ENCODE measurements around the gene PRAF2. TPM values are rescaled to one million over a fixed set of nuclear protein-coding genes. Genes with fewer than 3 reads are reported as not detected.

Gene PRAF2
- total RNA-seq, 1 donor from 2014 or later = 2.6 TPM

DNA sequence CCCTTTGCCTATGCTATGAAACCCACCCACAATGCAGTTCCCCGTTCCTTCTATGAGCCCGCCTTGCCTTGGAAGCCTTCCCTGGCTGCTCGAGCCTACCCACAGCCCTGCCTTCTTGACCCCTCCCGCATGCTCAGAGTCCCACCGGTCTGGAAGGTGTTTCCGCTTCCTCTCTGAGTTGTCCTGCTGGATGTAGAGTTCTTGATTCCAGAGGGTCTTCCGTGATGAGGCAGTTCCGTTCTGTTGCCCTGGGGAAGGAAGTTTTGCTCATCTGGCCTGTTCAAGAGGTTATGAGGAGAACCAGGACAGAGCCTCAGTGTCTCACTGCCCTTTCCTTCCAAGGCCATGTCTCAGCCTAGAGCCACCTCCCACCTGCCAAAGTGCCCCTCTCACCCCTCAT, 42.3 kb upstream of the PRAF2 start:
- FAIRE-seq = no peak
- peaks cover 6% of the 10 kb centered on the region for H3K36me3 ChIP-seq (ENCODE audit: control insufficient read depth, insufficient read depth, low read length)
- DNase-seq (ENCODE audit: low read depth) = no peak
- TF ChIP-seq, protein P1, sequence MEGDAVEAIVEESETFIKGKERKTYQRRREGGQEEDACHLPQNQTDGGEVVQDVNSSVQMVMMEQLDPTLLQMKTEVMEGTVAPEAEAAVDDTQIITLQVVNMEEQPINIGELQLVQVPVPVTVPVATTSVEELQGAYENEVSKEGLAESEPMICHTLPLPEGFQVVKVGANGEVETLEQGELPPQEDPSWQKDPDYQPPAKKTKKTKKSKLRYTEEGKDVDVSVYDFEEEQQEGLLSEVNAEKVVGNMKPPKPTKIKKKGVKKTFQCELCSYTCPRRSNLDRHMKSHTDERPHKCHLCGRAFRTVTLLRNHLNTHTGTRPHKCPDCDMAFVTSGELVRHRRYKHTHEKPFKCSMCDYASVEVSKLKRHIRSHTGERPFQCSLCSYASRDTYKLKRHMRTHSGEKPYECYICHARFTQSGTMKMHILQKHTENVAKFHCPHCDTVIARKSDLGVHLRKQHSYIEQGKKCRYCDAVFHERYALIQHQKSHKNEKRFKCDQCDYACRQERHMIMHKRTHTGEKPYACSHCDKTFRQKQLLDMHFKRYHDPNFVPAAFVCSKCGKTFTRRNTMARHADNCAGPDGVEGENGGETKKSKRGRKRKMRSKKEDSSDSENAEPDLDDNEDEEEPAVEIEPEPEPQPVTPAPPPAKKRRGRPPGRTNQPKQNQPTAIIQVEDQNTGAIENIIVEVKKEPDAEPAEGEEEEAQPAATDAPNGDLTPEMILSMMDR (IDR thresholded peaks at IDR 0.05; ENCODE audit: insufficient read depth, low read length, severe bottlenecking) = no peak
- H3K27me3 ChIP-seq (ENCODE audit: control insufficient read depth, insufficient read depth, low read length) = no peaks in the 10 kb centered on the region
- H3K4me3 ChIP-seq (ENCODE audit: low read depth, low read length) = no peak overlapping the region

- no peak for FAIRE-seq
Observed at GRCh38 chrX:49111791-49112190, 38.0 kb upstream of the PRAF2 start.

GRCh38 chrX:49110417-49110816, 36.6 kb upstream of the PRAF2 start:
- DNase-seq (ENCODE audit: low read depth) (no peak), FAIRE-seq (no peak)
- H3K27me3 ChIP-seq (ENCODE audit: control insufficient read depth, insufficient read depth, low read length) = no peaks in the 10 kb centered on the region
- H3K36me3 ChIP-seq (ENCODE audit: control insufficient read depth, insufficient read depth, low read length) = peaks cover 3% of the 10 kb centered on the region
- no peak overlapping the region for H3K4me3 ChIP-seq (ENCODE audit: low read depth, low read length)
- TF ChIP-seq, protein P1 (IDR thresholded peaks at IDR 0.05; ENCODE audit: insufficient read depth, low read length, severe bottlenecking) = no peak

More at GRCh38 chrX:49111791-49112190, 38.0 kb upstream of the PRAF2 start:
- TF ChIP-seq, protein P1 (IDR thresholded peaks at IDR 0.05; ENCODE audit: insufficient read depth, low read length, severe bottlenecking) = no peak
- DNase-seq (ENCODE audit: low read depth) = no peak
- peaks cover 6% of the 10 kb centered on the region for H3K36me3 ChIP-seq (ENCODE audit: control insufficient read depth, insufficient read depth, low read length)
- H3K27me3 ChIP-seq (ENCODE audit: control insufficient read depth, insufficient read depth, low read length) = no peaks in the 10 kb centered on the region
- H3K4me3 ChIP-seq (ENCODE audit: low read depth, low read length) = no peak overlapping the region

DNA sequence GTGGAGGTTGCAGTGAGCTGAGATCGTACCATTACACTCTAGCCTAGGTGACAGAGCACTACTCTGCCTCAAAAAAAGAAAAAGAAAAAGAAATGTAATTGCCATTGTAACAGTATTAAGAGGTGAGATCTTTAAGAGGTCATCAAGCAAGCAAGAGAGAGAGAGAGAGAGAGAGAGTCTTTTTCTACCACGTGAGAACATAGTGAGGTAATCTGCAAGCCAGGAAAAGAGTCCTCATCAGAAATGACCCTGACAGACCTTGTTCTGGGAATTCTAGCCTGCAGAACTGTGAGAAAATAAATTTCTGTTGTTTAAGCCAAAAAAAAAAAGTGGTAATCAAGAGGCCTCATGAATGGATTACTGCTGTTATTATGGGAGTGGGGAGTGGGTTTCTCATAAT, 34.8 kb upstream of the PRAF2 start:
- H3K27me3 ChIP-seq (ENCODE audit: control insufficient read depth, insufficient read depth, low read length) = no peaks in the 10 kb centered on the region
- no peak for DNase-seq (ENCODE audit: low read depth)
- H3K36me3 ChIP-seq (ENCODE audit: control insufficient read depth, insufficient read depth, low read length) = peaks cover under 1% of the 10 kb centered on the region
- TF ChIP-seq, protein P1 (IDR thresholded peaks at IDR 0.05; ENCODE audit: insufficient read depth, low read length, severe bottlenecking) = no peak
- FAIRE-seq = no peak
- no peak overlapping the region for H3K4me3 ChIP-seq (ENCODE audit: low read depth, low read length)

GRCh38 chrX:49106930-49107329, 33.1 kb upstream of the PRAF2 start:
- FAIRE-seq = peak; percentile 76
- TF ChIP-seq, protein P1 (IDR thresholded peaks at IDR 0.05; ENCODE audit: insufficient read depth, low read length, severe bottlenecking) = peak; percentile 60
- H3K4me3 ChIP-seq (ENCODE audit: low read depth, low read length) = no peak overlapping the region
- no peaks in the 10 kb centered on the region for H3K27me3 ChIP-seq (ENCODE audit: control insufficient read depth, insufficient read depth, low read length)
- no peaks in the 10 kb centered on the region for H3K36me3 ChIP-seq (ENCODE audit: control insufficient read depth, insufficient read depth, low read length)
- peak; percentile 37 for DNase-seq (ENCODE audit: low read depth)

DNA sequence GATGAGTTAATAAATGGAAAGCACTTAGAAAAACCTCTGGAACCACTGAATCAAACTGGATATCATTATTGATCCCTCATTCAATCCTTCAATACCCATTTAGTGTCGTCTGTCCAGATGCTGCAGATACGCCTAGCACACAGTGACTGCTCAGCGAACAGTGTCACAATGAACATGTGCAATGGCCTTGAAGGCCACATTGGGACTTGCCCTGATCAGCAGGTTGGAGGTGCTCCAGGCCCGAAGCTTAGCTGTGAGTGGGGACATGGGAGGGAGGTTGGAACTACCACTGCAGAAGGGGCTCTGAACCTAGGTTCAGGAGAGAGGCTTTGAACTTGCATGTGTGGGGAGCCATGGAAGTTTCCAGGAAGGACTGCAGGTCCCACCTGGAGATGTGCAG, 32.5 kb upstream of the PRAF2 start:
- TF ChIP-seq, protein P1 (IDR thresholded peaks at IDR 0.05; ENCODE audit: insufficient read depth, low read length, severe bottlenecking) = no peak
- no peaks in the 10 kb centered on the region for H3K36me3 ChIP-seq (ENCODE audit: control insufficient read depth, insufficient read depth, low read length)
- H3K27me3 ChIP-seq (ENCODE audit: control insufficient read depth, insufficient read depth, low read length) = no peaks in the 10 kb centered on the region
- DNase-seq (ENCODE audit: low read depth) (no peak), FAIRE-seq (peak; percentile 28)
- H3K4me3 ChIP-seq (ENCODE audit: low read depth, low read length) = no peak overlapping the region

Measured in bronchial epithelial cell (primary cell).